HG03432 (cell line): ENCODE results near the gene RGS16.
"Not testable (repeated sequence)": the region's sequence is repeated elsewhere in the genome, so short reads cannot be mapped to it uniquely, and the experiment has no call there.

Source experiments
- ATAC-seq: cut with Tn5 transposase; IDR thresholded peaks from one replicate; pipeline ENCODE4 v1.9.1; 2021; ENCODE audit warnings: mild to moderate bottlenecking, moderate library complexity; ENCODE audit not compliant: unreplicated experiment

RGS16 gene

GRCh38 chr1:182604175-182605164 lies at the start of gene RGS16:
TSS of gene RGS16 (minus strand) at chr1:182604389. CDS start at chr1:182604259, 130 bp downstream.
- ATAC-seq, result peak; percentile 94

DNA sequence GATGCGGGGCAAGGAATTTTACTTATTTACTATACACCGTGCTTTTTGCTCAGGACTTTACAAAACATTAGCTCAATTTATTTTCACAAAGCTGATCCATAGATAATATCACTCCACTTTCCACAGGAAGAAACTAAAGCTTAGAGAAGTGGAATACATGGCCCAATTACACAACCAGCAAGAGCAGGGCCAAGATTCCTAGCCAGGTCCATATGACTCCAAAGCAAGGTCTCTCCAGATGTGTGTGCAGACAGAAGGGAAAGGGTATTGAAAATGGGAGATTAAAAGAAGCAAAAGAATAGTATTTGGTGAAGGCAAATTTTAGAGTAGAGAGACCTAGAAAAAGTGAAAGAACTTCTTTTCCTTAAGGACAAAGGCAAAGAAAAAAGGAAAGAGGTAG lies 49.8 kb upstream of the RGS16 start:
- ATAC-seq, result no peak

GRCh38 chr1:182652933-182653332 lies 48.7 kb upstream of the RGS16 start:
- ATAC-seq, result no peak

DNA sequence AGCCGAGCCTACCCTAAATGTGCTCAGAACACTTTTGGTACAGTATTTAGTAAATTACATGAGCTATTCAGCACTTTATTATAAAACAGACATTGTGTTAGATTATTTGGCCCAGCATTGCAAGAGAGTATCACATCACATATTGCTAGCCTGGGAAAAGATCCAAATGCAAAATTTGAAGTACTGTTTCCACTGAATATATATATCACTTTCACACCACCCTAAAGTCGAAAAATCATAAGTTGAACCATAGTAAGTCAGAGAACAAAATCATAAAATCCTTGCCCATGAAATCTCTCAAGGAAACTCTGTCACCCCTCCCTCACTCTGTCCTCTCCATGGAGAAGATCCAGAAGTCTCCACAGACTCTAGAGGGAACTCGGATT lies 47.1 kb upstream of the RGS16 start:
- ATAC-seq, result no peak

GRCh38 chr1:182650678-182651338 lies 46.6 kb upstream of the RGS16 start:
- ATAC-seq, result no peak

DNA sequence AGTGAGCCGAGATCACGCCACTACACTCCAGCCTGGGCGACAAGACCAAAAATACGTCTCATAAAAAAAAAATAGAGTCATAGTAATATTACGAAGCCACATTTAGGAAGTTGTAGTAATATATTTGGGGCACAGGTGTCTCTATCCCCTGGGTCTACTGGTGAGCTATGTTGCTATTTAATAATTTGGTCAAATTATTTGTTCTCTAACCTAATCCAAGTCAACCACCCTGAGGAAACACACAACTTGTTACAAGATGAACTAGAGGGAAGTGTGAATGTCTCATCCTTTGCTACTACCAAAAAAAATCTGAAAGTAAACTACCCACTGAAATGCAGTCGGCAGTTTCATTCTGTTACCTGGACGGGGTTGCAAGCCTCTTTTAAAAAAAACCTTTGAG lies 44.9 kb upstream of the RGS16 start:
- peak; percentile 64 for ATAC-seq

GRCh38 chr1:182646739-182647138 lies 42.5 kb upstream of the RGS16 start:
- ATAC-seq, result no peak

DNA sequence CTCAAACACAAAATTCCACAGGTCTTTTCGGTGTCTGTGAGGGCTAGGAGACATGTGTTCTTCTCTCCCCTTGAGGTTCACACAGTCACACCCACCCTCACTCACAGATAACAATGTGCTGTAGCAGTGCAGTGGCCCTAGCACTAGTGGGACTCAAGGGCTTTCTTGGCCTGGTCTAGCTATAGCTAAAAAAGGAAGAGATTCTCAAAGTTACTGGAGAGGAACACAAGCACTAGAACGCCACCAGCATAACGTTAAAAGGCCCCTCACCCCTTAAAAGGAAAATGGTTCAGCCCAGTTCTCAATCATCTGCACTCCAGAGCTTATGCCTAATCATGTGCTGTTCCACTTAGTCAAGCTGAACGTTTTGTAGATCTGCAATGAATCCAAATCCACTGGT lies 40.7 kb upstream of the RGS16 start:
- ATAC-seq, result no peak

DNA sequence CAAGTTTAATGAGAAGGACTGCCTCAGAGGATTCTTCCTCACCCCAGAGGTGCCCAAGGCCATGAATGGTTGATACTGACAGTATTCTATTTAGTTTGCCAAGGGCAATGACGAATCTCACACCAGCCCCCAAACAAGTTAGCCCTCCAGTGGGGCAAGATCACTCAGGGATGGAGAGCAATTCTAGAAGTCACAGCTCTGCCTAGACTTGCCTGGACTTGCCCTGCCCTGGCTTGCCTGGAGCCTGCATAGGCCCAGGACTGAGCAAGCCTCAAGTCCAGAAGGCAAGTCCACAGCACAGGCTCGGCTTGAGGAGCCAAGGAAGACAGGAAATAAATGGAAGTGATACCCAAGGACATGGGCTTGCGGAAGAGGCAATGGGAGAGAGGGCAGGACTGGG lies 39.5 kb upstream of the RGS16 start:
- no peak for ATAC-seq

GRCh38 chr1:182642461-182642860 lies 38.3 kb upstream of the RGS16 start:
- ATAC-seq, result no peak

DNA sequence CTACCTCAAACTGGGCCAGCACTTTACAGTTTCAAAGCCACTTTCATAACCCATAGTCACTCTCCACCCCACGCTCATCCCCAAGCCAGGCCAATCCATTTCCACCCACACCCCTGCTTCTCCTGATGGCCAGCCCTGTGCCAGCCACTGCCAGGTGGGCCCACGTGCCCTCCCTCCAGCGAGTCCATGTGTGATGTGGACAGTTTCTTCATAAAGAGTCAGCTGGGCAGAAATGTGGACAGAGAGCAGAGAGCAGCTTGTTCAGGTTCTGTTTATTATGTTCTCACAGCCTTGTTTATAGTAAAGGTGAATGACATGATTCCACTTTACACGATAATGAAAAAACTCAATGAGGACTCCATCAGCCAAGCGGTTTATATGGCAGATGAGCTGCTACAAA lies 37.4 kb upstream of the RGS16 start:
- no peak for ATAC-seq

DNA sequence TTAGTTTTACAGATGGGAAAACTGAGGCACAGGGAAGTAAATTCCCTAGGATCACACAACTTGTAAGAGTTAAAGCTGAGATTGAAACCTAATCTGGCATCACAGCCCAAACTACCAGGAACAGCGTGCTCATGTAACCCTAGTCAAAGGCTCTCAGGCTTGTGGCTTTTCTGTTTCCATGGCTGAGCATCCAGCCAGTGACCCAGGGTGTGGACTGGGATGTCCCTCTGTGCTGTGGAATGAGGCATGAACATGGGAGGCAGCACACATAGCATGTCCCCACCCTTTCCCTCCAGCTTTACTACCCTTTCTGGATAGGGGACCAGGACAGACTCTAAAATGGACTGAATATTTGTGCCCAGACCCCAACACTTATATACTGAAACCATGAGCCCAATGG lies 35.1 kb upstream of the RGS16 start:
- no peak for ATAC-seq

DNA sequence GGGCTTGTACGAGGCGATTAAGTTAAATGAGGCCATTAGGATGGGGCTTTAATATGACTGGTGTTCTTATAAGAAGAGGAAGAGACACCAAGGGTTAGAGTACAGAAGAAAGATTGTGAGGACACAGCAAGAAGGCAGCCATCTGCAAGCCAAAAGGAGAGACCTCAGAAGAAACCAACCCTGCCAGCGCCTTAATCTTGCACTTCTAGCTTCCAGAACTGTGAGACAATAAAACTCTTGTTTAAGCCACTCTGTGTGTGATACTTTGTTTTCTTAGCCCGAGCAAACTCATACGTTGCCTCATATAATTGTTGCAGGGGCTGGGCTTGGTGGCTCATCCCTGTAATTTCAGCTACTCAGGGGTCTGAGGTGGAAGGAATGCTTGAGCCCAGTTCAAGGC lies 33.6 kb upstream of the RGS16 start:
- ATAC-seq, result no peak

GRCh38 chr1:182635871-182636270 lies 31.7 kb upstream of the RGS16 start:
- ATAC-seq, result no peak

DNA sequence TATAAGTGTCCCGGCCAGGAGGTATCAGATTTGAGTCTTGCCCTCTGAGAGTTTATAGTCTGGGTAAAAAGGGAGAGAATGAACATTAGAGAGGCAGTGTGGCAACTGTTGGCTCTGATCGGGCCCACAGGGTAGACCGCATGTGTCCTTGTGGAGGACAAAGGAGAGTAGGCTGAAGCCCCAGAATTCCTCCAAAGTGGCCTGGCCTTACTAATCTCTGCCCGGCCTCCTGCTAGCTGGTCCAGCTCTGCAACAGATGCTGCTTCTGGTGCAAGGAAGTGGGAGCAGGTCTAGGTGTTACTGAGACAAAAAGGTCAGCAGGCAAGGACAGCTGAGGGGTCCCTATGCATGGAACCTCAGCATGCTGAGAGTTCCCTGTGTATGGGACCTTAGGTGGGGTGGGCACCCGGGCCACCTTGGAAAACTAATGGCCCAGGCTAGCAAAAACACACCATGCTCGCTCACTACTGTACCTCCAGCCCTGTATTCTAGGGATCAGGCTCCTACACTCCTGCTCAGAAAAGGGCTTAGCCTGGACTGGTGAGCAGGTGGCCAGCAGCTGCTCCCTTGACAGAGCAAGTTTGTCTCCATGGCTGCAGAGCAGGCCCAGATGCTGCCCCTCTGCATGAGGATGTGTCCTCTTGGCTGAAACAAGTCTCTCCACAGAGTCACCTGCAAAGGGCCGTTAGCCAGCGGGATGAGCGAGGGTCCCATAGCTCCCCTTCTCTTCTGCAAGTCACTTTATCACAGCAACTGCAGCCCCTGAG lies 30.3 kb upstream of the RGS16 start:
- no peak for ATAC-seq

- no peak for ATAC-seq
Observed at GRCh38 chr1:182633657-182634281, 29.6 kb upstream of the RGS16 start.

DNA sequence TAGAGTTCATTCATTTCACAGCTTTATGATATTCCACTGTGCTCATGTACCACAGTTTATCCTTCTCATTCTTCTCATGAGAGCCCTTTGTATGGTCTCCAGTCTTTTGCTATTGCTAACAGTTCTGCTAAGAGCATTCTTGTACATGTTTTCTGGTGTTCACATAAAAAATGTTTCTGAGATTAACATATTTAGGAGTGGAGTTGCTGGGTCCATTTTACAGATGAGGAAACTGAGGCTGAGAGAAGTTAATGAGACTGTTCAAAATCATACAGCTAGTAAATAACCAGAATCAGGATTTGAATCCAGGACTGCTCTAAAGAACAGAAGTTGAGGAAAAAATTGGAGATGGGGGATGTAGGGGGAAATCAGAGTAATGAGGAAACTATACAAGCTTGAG lies 28.8 kb upstream of the RGS16 start:
- no peak for ATAC-seq

DNA sequence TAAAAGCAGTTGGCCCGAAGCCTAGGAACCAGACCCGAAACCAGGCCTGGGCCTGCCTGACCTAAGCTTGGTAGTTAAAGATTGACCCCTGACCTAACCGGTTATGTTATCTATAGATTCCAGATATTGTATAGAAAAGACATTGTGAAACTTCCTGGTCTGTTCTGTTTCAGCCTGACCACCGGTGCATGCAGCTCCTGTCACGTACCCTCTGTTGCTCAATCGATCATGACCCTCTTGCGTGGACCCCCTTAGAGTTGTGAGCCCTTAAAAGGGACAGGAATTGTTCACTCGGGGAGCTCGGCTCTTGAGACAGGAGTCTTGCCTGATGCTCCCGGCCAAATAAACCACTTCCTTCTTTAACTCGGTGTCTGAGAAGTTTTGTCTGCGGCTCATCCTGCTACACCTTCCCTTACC lies 28.3 kb upstream of the RGS16 start:
- not testable (repeated sequence) for ATAC-seq

DNA sequence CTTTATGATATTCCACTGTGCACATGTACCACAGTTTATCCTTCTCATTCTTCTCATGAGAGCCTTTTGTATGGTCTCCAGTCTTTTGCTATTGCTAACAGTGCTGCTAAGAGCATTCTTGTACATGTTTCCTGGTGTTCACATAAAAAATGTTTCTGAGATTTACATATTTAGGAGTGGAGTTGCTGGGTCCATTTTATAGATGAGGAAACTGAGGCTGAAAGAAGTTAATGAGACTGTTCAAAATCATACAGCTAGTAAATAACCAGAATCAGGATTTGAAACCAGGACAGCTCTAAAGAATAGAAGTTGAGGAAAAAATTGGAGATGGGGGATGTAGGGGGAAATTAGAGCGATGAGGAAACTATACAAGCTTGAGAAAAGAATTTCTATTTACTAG lies 27.8 kb upstream of the RGS16 start:
- no peak for ATAC-seq

DNA sequence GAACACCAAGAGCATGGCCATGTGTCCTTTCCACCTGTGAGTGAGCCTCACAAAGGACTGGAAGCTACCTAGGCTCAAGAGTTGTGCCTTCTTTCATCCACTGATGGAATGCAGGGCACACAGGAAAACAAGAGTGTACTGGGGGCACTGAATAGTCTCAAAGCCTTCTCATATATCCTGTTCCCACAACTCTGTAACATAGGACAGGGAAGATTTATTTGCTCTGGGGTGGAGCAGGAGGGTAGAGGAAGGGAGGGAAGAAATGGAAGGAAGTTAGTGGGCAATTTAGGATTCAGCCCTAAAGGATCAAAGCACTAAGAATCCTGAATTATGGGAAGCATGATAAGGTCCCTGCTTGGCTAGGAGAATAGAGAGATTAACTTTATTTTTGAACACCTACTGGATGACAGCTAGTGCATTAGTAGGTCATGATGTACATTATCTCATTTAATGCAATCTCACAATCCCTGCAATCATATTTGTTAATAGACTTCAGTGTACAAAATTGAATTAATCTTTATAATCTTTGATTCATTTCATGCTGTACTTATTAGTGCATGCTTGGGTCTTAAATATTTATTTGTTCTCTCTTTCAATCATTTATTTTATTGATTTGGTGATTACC lies 27.0 kb upstream of the RGS16 start:
- no peak for ATAC-seq

- ATAC-seq, result no peak
Observed at GRCh38 chr1:182630586-182630985, 26.4 kb upstream of the RGS16 start.
